SIG-M5 treated with dmso at 0.1 percent for 504 hours (cell line): ENCODE results near the gene ESM1.
"Not testable (repeated sequence)": the region's sequence is repeated elsewhere in the genome, so short reads cannot be mapped to it uniquely, and the experiment has no call there.

Experiments used
- DNase-seq: peaks from one replicate; lab custom pipeline; 2025; ENCODE audit not compliant: unreplicated experiment; lab: John Stamatoyannopoulos, UW

Gene ESM1

GRCh38 chr5:54985301-54986268 is at the start of gene ESM1:
ESM1 (minus strand) TSS chr5:54985593; CDS start chr5:54985517, 76 bp downstream.
- no peak for DNase-seq

- DNase-seq, result peak; percentile 56
These were observed 48.2 kb upstream of the ESM1 start for GRCh38 chr5:55033568-55033967.

GRCh38 chr5:55031492-55031891 is 46.1 kb upstream of the ESM1 start:
- no peak for DNase-seq

- no peak for DNase-seq
These were observed 45.4 kb upstream of the ESM1 start for GRCh38 chr5:55030676-55031369.

- no peak for DNase-seq
These were observed 44.8 kb upstream of the ESM1 start for GRCh38 chr5:55030220-55030619.

GRCh38 chr5:55027595-55027994 is 42.2 kb upstream of the ESM1 start:
- DNase-seq, result no peak

- DNase-seq, result no peak
These were observed 37.1 kb upstream of the ESM1 start for GRCh38 chr5:55022450-55022849.

- DNase-seq, result no peak
These were observed 36.4 kb upstream of the ESM1 start for GRCh38 chr5:55021821-55022220.

- no peak for DNase-seq
These were observed 36.0 kb upstream of the ESM1 start for GRCh38 chr5:55021410-55021809.

GRCh38 chr5:55010149-55010548 is 24.8 kb upstream of the ESM1 start:
- DNase-seq, result not testable (repeated sequence)

- DNase-seq, result no peak
These were observed 19.3 kb upstream of the ESM1 start for GRCh38 chr5:55004729-55005128.

- no peak for DNase-seq
These were observed 18.2 kb upstream of the ESM1 start for GRCh38 chr5:55003432-55004065.

GRCh38 chr5:55002166-55002565 is 16.8 kb upstream of the ESM1 start:
- not testable (repeated sequence) for DNase-seq

GRCh38 chr5:54997081-54997480 is 11.7 kb upstream of the ESM1 start:
- DNase-seq, result no peak

- no peak for DNase-seq
These were observed 11.1 kb upstream of the ESM1 start for GRCh38 chr5:54996466-54996865.

- no peak for DNase-seq
These were observed 9.8 kb upstream of the ESM1 start for GRCh38 chr5:54995168-54995567.

- DNase-seq, result no peak
These were observed 9.2 kb upstream of the ESM1 start for GRCh38 chr5:54994628-54995027.

GRCh38 chr5:54993318-54993717 is 7.9 kb upstream of the ESM1 start:
- no peak for DNase-seq

GRCh38 chr5:54991416-54991815 is 6.0 kb upstream of the ESM1 start:
- DNase-seq, result no peak

- DNase-seq, result no peak
These were observed 5.5 kb upstream of the ESM1 start for GRCh38 chr5:54990841-54991258.

- no peak for DNase-seq
These were observed 3.4 kb upstream of the ESM1 start for GRCh38 chr5:54988817-54989216.

- DNase-seq, result peak; percentile 36
These were observed 2.8 kb upstream of the ESM1 start for GRCh38 chr5:54988218-54988617.
